BE2C (cell line): ENCODE data around the gene SMYD4.
A peak's percentile ranks its signal among the peaks of the same experiment; 100 is the strongest.

Experiments used
- DNase-seq: peaks from one replicate; pipeline ENCODE4 v3.0.0-alpha.2; 2020
- H3K27me3 ChIP-seq: fragments of 250-450 bp; sonication (Bioruptor Pico); 2 replicates; pipeline ENCODE4 v1.5.1; 2020; ENCODE audit warnings: mild to moderate bottlenecking
- H3K36me3 ChIP-seq: fragments of 250-450 bp; sonication (Bioruptor Pico); 2 replicates; pipeline ENCODE4 v1.5.1; 2020; ENCODE audit warnings: mild to moderate bottlenecking
- H3K4me1 ChIP-seq: fragments of 250-450 bp; sonication (Bioruptor Pico); 2 replicates; pipeline ENCODE4 v1.5.1; 2020
- H3K4me3 ChIP-seq: 2 replicates; pipeline ENCODE4 v1.5.1; 2011; ENCODE audit warnings: low read depth, low read length
- H3K9me3 ChIP-seq: fragments of 250-450 bp; sonication (Bioruptor Pico); 2 replicates; pipeline ENCODE4 v1.5.1; 2020
- TF ChIP-seq, protein P1 (sequence below): IDR thresholded peaks from 2 replicates; pipeline ENCODE4 v1.5.1; 2012; ENCODE audit warnings: mild to moderate bottlenecking, low read depth, low read length

The SMYD4 gene

DNA sequence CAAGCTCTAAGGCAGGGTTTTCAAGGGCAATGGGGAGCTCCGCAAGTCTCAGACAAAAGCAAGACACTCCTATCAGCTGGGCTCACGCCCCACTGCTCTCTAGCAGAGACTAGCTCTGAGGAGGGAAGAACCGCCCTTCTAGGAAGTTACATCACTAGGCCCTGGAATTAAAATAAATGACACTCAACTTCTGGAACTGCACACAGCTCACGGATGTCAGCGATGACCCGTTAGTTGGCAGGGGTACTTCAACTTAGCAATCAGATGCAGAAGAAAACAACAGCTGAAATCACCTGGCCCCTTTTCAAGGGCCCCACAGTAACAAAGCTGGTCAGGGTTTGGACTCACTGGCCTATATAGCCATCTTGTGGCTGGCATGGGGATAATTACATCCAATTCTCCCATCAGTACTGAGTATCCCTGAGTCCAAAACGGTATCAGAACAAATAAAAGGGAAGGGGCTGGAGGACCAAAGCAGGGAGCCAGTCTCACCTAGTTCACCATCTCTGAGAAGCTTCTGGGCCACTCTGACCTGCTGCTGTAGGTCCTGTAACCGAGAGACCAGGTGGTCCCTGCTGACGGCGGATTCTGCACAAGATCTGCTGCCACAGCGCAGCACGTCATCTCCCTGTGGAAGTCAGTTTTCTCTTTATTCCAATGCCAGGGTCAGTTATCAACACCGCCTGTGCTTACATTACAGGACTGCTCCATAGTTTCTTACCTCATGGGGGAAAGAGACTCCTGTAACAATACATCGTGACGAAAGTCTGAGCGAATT, 45.7 kb downstream of the SMYD4 start:
- Histone ChIP-seq H3K27me3 (no peaks in the 10 kb centered on the region), H3K36me3 (peaks cover 5% of the 10 kb centered on the region; the same call in 1 of the 2 replicates), H3K4me3 (no peak overlapping the region), H3K9me3 (no peaks in the 10 kb centered on the region), H3K4me1 (peaks cover 4% of the 10 kb centered on the region)
- TF ChIP-seq, protein P1, sequence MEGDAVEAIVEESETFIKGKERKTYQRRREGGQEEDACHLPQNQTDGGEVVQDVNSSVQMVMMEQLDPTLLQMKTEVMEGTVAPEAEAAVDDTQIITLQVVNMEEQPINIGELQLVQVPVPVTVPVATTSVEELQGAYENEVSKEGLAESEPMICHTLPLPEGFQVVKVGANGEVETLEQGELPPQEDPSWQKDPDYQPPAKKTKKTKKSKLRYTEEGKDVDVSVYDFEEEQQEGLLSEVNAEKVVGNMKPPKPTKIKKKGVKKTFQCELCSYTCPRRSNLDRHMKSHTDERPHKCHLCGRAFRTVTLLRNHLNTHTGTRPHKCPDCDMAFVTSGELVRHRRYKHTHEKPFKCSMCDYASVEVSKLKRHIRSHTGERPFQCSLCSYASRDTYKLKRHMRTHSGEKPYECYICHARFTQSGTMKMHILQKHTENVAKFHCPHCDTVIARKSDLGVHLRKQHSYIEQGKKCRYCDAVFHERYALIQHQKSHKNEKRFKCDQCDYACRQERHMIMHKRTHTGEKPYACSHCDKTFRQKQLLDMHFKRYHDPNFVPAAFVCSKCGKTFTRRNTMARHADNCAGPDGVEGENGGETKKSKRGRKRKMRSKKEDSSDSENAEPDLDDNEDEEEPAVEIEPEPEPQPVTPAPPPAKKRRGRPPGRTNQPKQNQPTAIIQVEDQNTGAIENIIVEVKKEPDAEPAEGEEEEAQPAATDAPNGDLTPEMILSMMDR, result peak; percentile 60
- peak; percentile 33 for DNase-seq

DNA sequence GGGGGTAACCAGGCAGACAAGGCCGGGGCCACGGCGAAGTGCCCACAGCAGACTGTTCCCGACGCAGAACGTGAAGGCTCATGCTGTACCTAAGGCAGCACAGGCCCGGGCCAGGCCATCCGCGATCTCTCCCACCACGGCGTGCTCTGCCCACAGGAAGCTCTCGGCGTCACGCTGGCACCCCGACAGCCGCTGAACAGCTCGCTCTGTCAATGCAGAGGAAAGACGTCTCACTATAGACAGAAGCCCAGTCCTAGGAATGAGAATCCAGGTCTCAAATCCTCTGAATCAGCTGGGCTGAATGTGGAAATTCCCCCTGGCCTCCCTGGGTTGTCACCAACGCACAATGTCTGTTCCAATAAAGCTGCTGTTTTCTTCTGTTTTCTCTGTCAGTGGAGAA, 46.4 kb downstream of the SMYD4 start:
- TF ChIP-seq, protein P1, result no peak
- H3K4me1 ChIP-seq, result peaks cover 4% of the 10 kb centered on the region

DNA sequence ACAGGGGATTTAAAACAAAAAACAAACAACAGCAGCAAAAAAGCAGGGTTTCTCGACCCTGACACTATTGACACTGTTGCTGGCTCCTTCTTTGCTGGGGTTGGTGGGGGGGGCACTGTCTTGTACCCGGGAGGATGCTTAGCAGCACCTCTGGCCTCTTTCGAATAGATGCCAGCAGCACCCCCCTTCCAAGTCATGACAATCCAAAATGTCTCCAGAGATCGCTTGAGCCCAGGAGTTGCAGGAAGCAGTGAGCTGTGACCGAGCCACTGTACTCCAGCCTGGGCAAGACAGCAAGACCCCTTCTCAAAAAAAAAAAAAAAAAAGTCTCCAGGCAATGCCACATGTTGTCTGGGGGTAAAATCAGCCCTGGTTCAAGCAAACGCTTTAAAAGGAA, 47.5 kb downstream of the SMYD4 start:
- H3K9me3 ChIP-seq, result no peaks in the 10 kb centered on the region
- no peak for DNase-seq
- H3K4me1 ChIP-seq, result peaks cover 2% of the 10 kb centered on the region
- TF ChIP-seq, protein P1, result no peak
- no peak overlapping the region for H3K4me3 ChIP-seq
- peaks cover 3% of the 10 kb centered on the region for H3K36me3 ChIP-seq
- H3K27me3 ChIP-seq, result no peaks in the 10 kb centered on the region

More for the DNA sequence above, 46.4 kb downstream of the SMYD4 start:
- DNase-seq, result no peak
- Histone ChIP-seq H3K27me3 (no peaks in the 10 kb centered on the region), H3K4me3 (no peak overlapping the region), H3K9me3 (no peaks in the 10 kb centered on the region), H3K36me3 (peaks cover 5% of the 10 kb centered on the region; the same call in 1 of the 2 replicates)

DNA sequence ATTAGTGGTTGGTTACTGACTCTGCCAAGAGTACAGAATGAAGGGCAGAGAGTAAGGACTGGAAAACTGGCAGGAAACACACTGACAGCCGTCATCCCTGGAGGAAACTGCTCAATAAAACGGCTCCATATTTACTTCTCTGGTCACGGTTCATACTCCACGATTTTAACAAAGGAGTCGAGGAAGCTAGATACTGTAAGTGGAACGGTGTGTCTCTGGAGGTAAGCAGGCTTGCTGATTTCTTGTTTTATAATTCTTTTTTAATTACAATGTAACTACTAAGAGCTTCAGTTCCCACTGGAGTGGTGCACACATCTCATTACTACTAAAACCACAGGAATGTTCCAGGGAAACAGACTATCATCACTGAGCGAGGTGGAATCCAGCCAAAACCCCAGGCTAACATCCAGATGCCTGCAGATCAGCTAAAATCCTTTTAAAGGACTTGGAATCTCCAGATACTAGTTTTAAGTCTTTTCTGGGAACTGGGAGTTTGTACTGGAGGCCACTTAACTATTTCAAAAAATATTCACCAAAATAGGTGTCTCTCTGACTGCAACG, 50.1 kb downstream of the SMYD4 start:
- DNase-seq, result no peak
- no peaks in the 10 kb centered on the region for H3K27me3 ChIP-seq
- H3K9me3 ChIP-seq, result no peaks in the 10 kb centered on the region
- H3K4me1 ChIP-seq, result no peaks in the 10 kb centered on the region; the same call in 1 of the 2 replicates
- TF ChIP-seq, protein P1, result no peak
- no peaks in the 10 kb centered on the region; the same call in 1 of the 2 replicates for H3K36me3 ChIP-seq
- H3K4me3 ChIP-seq, result no peak overlapping the region

DNA sequence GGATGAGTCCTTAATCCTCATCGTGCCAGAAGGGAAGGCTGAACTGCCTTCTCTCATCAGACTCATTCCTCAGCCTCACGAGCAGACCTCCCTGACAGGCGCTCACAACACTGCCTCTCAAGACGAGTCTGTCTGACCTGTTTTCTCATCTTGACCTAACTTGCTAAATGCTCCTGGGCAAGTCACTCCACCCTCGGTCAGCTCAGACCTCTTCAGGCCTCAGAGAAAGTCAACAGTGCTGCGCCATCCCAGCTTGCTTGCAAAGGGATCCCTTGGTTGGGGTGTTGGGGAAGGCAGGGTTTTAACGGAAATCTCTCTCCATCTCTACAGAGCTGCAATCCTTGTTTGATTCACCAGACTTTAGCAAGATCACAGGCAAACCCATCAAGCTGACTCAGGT, 52.8 kb downstream of the SMYD4 start:
- H3K9me3 ChIP-seq, result no peaks in the 10 kb centered on the region
- no peak for DNase-seq
- H3K27me3 ChIP-seq, result no peaks in the 10 kb centered on the region
- no peaks in the 10 kb centered on the region for H3K4me1 ChIP-seq
- TF ChIP-seq, protein P1, result no peak
- H3K36me3 ChIP-seq, result no peaks in the 10 kb centered on the region; the same call in 1 of the 2 replicates
- no peak overlapping the region for H3K4me3 ChIP-seq

DNA sequence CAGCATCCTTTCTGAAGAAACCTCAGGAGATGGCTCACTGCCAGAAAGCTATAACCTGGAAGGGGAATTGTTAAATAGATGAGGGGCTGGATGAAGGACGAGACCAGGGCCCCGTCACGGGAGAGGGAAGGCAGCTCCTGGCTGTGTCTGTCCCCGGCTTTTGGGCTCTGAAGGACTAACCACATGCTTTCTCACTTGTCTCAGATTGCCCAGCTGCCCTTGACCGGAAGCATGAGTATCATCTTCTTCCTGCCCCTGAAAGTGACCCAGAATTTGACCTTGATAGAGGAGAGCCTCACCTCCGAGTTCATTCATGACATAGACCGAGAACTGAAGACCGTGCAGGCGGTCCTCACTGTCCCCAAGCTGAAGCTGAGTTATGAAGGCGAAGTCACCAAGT, 53.4 kb downstream of the SMYD4 start:
- TF ChIP-seq, protein P1, result no peak
- DNase-seq, result no peak
- no peaks in the 10 kb centered on the region for H3K4me1 ChIP-seq
- H3K36me3 ChIP-seq, result no peaks in the 10 kb centered on the region; the same call in 1 of the 2 replicates
- H3K4me3 ChIP-seq, result no peak overlapping the region
- H3K9me3 ChIP-seq, result no peaks in the 10 kb centered on the region
- H3K27me3 ChIP-seq, result no peaks in the 10 kb centered on the region
